ENCODE data around the gene NPC1L1.

DNA sequence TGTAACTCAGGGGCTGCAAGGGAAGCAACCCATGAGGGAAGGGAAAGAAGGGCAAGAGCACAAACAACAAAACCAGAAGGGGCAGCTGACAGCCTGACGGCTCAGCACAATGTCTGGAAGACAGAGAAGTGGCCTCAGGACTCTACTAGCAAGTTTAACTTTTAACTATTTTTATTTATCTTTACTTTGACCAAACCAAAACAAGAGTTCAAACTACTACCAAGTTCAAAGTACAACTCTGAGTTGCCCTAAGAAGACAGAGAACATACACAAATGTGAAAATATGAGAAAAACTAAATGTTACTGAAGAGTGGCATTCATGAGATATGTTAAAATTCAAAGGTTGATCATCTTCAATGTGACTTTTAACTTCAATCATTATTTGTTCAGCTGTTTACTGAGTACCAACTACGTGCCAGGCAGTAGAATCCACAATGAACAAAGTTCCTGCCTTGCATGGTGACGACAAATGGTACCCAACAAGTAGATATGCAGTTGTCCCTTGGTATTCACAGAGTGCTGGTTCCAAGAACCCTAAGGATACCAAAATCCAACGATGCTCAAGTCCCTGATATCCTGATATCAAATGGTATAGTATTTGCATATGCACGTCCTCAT is 70.4 kb downstream of the NPC1L1 start:
- TF ChIP-seq, protein P1, sequence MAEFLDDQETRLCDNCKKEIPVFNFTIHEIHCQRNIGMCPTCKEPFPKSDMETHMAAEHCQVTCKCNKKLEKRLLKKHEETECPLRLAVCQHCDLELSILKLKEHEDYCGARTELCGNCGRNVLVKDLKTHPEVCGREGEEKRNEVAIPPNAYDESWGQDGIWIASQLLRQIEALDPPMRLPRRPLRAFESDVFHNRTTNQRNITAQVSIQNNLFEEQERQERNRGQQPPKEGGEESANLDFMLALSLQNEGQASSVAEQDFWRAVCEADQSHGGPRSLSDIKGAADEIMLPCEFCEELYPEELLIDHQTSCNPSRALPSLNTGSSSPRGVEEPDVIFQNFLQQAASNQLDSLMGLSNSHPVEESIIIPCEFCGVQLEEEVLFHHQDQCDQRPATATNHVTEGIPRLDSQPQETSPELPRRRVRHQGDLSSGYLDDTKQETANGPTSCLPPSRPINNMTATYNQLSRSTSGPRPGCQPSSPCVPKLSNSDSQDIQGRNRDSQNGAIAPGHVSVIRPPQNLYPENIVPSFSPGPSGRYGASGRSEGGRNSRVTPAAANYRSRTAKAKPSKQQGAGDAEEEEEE (CRISPR knock-in tag; IDR thresholded peaks at IDR 0.05; ENCODE audit: borderline replicate concordance): no peak
- TF ChIP-seq, protein P2, sequence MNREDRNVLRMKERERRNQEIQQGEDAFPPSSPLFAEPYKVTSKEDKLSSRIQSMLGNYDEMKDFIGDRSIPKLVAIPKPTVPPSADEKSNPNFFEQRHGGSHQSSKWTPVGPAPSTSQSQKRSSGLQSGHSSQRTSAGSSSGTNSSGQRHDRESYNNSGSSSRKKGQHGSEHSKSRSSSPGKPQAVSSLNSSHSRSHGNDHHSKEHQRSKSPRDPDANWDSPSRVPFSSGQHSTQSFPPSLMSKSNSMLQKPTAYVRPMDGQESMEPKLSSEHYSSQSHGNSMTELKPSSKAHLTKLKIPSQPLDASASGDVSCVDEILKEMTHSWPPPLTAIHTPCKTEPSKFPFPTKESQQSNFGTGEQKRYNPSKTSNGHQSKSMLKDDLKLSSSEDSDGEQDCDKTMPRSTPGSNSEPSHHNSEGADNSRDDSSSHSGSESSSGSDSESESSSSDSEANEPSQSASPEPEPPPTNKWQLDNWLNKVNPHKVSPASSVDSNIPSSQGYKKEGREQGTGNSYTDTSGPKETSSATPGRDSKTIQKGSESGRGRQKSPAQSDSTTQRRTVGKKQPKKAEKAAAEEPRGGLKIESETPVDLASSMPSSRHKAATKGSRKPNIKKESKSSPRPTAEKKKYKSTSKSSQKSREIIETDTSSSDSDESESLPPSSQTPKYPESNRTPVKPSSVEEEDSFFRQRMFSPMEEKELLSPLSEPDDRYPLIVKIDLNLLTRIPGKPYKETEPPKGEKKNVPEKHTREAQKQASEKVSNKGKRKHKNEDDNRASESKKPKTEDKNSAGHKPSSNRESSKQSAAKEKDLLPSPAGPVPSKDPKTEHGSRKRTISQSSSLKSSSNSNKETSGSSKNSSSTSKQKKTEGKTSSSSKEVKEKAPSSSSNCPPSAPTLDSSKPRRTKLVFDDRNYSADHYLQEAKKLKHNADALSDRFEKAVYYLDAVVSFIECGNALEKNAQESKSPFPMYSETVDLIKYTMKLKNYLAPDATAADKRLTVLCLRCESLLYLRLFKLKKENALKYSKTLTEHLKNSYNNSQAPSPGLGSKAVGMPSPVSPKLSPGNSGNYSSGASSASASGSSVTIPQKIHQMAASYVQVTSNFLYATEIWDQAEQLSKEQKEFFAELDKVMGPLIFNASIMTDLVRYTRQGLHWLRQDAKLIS (CRISPR knock-in tag; IDR thresholded peaks at IDR 0.05): no peak
- TF ChIP-seq, protein P3, sequence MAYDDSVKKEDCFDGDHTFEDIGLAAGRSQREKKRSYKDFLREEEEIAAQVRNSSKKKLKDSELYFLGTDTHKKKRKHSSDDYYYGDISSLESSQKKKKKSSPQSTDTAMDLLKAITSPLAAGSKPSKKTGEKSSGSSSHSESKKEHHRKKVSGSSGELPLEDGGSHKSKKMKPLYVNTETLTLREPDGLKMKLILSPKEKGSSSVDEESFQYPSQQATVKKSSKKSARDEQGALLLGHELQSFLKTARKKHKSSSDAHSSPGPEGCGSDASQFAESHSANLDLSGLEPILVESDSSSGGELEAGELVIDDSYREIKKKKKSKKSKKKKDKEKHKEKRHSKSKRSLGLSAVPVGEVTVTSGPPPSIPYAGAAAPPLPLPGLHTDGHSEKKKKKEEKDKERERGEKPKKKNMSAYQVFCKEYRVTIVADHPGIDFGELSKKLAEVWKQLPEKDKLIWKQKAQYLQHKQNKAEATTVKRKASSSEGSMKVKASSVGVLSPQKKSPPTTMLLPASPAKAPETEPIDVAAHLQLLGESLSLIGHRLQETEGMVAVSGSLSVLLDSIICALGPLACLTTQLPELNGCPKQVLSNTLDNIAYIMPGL (CRISPR knock-in tag; IDR thresholded peaks at IDR 0.05; ENCODE audit: borderline replicate concordance in 1 of 2, low read depth in 1 of 2): no peak
- TF ChIP-seq, protein P4, sequence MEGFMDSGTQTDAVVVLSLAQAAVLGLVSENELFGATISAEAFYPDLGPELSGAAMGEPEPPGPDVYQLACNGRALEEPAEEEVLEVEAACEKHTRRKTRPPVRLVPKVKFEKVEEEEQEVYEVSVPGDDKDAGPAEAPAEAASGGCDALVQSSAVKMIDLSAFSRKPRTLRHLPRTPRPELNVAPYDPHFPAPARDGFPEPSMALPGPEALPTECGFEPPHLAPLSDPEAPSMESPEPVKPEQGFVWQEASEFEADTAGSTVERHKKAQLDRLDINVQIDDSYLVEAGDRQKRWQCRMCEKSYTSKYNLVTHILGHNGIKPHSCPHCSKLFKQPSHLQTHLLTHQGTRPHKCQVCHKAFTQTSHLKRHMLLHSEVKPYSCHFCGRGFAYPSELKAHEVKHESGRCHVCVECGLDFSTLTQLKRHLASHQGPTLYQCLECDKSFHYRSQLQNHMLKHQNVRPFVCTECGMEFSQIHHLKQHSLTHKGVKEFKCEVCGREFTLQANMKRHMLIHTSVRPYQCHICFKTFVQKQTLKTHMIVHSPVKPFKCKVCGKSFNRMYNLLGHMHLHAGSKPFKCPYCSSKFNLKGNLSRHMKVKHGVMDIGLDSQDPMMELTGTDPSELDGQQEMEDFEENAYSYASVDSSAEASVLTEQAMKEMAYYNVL (CRISPR knock-in tag; IDR thresholded peaks at IDR 0.05; ENCODE audit: borderline replicate concordance): no peak
- TF ChIP-seq, protein P5, sequence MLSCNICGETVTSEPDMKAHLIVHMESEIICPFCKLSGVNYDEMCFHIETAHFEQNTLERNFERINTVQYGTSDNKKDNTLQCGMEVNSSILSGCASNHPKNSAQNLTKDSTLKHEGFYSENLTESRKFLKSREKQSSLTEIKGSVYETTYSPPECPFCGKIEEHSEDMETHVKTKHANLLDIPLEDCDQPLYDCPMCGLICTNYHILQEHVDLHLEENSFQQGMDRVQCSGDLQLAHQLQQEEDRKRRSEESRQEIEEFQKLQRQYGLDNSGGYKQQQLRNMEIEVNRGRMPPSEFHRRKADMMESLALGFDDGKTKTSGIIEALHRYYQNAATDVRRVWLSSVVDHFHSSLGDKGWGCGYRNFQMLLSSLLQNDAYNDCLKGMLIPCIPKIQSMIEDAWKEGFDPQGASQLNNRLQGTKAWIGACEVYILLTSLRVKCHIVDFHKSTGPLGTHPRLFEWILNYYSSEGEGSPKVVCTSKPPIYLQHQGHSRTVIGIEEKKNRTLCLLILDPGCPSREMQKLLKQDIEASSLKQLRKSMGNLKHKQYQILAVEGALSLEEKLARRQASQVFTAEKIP (CRISPR knock-in tag; IDR thresholded peaks at IDR 0.05; ENCODE audit: borderline replicate concordance): no peak
- TF ChIP-seq ZNF552 (CRISPR knock-in tag; IDR thresholded peaks at IDR 0.05; ENCODE audit: borderline replicate concordance): no peak
- TF ChIP-seq NFRKB (IDR thresholded peaks at IDR 0.05): no peak
- no peak for TF ChIP-seq SYNCRIP (IDR thresholded peaks at IDR 0.05; ENCODE audit: insufficient read depth, low read depth, low read length)
- TF ChIP-seq SUZ12 (IDR thresholded peaks at IDR 0.05; ENCODE audit: low read depth, low read length): no peak
- TF ChIP-seq, protein P6, sequence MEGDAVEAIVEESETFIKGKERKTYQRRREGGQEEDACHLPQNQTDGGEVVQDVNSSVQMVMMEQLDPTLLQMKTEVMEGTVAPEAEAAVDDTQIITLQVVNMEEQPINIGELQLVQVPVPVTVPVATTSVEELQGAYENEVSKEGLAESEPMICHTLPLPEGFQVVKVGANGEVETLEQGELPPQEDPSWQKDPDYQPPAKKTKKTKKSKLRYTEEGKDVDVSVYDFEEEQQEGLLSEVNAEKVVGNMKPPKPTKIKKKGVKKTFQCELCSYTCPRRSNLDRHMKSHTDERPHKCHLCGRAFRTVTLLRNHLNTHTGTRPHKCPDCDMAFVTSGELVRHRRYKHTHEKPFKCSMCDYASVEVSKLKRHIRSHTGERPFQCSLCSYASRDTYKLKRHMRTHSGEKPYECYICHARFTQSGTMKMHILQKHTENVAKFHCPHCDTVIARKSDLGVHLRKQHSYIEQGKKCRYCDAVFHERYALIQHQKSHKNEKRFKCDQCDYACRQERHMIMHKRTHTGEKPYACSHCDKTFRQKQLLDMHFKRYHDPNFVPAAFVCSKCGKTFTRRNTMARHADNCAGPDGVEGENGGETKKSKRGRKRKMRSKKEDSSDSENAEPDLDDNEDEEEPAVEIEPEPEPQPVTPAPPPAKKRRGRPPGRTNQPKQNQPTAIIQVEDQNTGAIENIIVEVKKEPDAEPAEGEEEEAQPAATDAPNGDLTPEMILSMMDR (CRISPR knock-in tag; IDR thresholded peaks at IDR 0.05): no peak

Data from HepG2 (cell line).